H9 (cell line): ENCODE results near the gene GRIN2D. TPM values are rescaled to one million over a fixed set of nuclear protein-coding genes. Genes with fewer than 3 reads are reported as not detected.

Experiments
- DNase-seq: peaks from one replicate; pipeline ENCODE4 v3.0.0-alpha.2; 2017
- H2AFZ ChIP-seq: one replicate; pipeline ENCODE4 v1.6.1; 2013; ENCODE audit warnings: mild to moderate bottlenecking, low read length, control low read depth, moderate library complexity
- H2AK5ac ChIP-seq: 2 replicates; pipeline ENCODE4 v1.6.1; 2013; ENCODE audit warnings: low read length, control low read depth, mixed read lengths; ENCODE audit not compliant: insufficient read length
- H2BK120ac ChIP-seq: one replicate; pipeline ENCODE4 v1.6.1; 2013; ENCODE audit warnings: low read depth, mild to moderate bottlenecking, low read length, control low read depth, inconsistent platforms; ENCODE audit not compliant: poor library complexity, severe bottlenecking
- H2BK12ac ChIP-seq: 2 replicates; pipeline ENCODE4 v1.6.1; 2013; ENCODE audit warnings: low read length, control low read depth, mixed read lengths, low read depth; ENCODE audit not compliant: insufficient read length
- H2BK15ac ChIP-seq: 2 replicates; pipeline ENCODE4 v1.6.1; 2013; ENCODE audit warnings: low read depth, low read length, control low read depth
- H2BK20ac ChIP-seq: one replicate; pipeline ENCODE4 v1.6.1; 2013; ENCODE audit warnings: low read depth, mild to moderate bottlenecking, low read length, control low read depth, inconsistent platforms; ENCODE audit not compliant: poor library complexity, severe bottlenecking
- H2BK5ac ChIP-seq: 2 replicates; pipeline ENCODE4 v1.6.1; 2013; ENCODE audit warnings: low read length, control low read depth, mixed read lengths; ENCODE audit not compliant: insufficient read length
- H3K14ac ChIP-seq: 2 replicates; pipeline ENCODE4 v1.6.1; 2013; ENCODE audit warnings: low read length, control low read depth; ENCODE audit not compliant: insufficient read depth
- H3K18ac ChIP-seq: 2 replicates; pipeline ENCODE4 v1.6.1; 2013; ENCODE audit warnings: low read depth, mild to moderate bottlenecking, mixed read lengths, low read length, control low read depth; ENCODE audit not compliant: insufficient read length
- H3K23ac ChIP-seq: 2 replicates; pipeline ENCODE4 v1.6.1; 2013; ENCODE audit warnings: low read length, control low read depth, mixed read lengths, low read depth; ENCODE audit not compliant: insufficient read length
- H3K23me2 ChIP-seq: 2 replicates; pipeline ENCODE4 v1.6.1; 2013; ENCODE audit warnings: low read depth, mild to moderate bottlenecking, mixed read lengths, low read length, control low read depth; ENCODE audit not compliant: insufficient read length, poor library complexity, severe bottlenecking
- H3K27ac ChIP-seq: 2 replicates; pipeline ENCODE4 v1.5.1; 2013; ENCODE audit warnings: low read length, control low read depth, mixed read lengths, low read depth; ENCODE audit not compliant: insufficient read length
- H3K27me3 ChIP-seq: 2 replicates; pipeline ENCODE4 v1.6.1; 2013; ENCODE audit warnings: low read length, control low read depth, inconsistent platforms; ENCODE audit not compliant: insufficient read depth
- H3K4ac ChIP-seq: 2 replicates; pipeline ENCODE4 v1.6.1; 2013; ENCODE audit warnings: low read depth, mild to moderate bottlenecking, control low read depth, inconsistent platforms, low read length, moderate library complexity
- H3K4me1 ChIP-seq: 2 replicates; pipeline ENCODE4 v1.6.1; 2013; ENCODE audit warnings: low read length, control low read depth, inconsistent platforms; ENCODE audit not compliant: insufficient read depth
- H3K4me2 ChIP-seq: 2 replicates; pipeline ENCODE4 v1.6.1; 2013; ENCODE audit warnings: low read length, control low read depth, mixed read lengths; ENCODE audit not compliant: insufficient read length, insufficient read depth
- H3K56ac ChIP-seq: 2 replicates; pipeline ENCODE4 v1.6.1; 2013; ENCODE audit warnings: low read depth, mild to moderate bottlenecking, mixed read lengths, low read length, control low read depth; ENCODE audit not compliant: insufficient read length
- H3K79me1 ChIP-seq: 2 replicates; pipeline ENCODE4 v1.6.1; 2013; ENCODE audit warnings: low read depth, mild to moderate bottlenecking, moderate library complexity, low read length, control low read depth, inconsistent platforms; ENCODE audit not compliant: insufficient read depth, poor library complexity, severe bottlenecking
- H3K79me2 ChIP-seq: 2 replicates; pipeline ENCODE4 v1.6.1; 2013; ENCODE audit warnings: low read length, control low read depth, inconsistent platforms; ENCODE audit not compliant: insufficient read depth
- H3K9ac ChIP-seq: 2 replicates; pipeline ENCODE4 v1.6.1; 2013; ENCODE audit warnings: low read length, control low read depth, mixed read lengths; ENCODE audit not compliant: insufficient read length; ENCODE audit errors: extremely low read depth
- H3K9me3 ChIP-seq: one replicate; pipeline ENCODE4 v1.6.1; 2013; ENCODE audit warnings: low read depth, low read length, inconsistent platforms; ENCODE audit not compliant: control insufficient read depth
- H3T11ph ChIP-seq: one replicate; pipeline ENCODE4 v1.6.1; 2013; ENCODE audit warnings: mild to moderate bottlenecking, low read length, control low read depth, inconsistent platforms
- H4K20me1 ChIP-seq: one replicate; pipeline ENCODE4 v1.6.1; 2013; ENCODE audit not compliant: control insufficient read depth, insufficient read length, insufficient read depth
- H4K5ac ChIP-seq: 2 replicates; pipeline ENCODE4 v1.6.1; 2013; ENCODE audit warnings: low read depth, mild to moderate bottlenecking, mixed read lengths, low read length, control low read depth; ENCODE audit not compliant: insufficient read length
- H4K8ac ChIP-seq: replicated peaks from 2 replicates; pipeline ENCODE4 v1.6.1; 2013; ENCODE audit warnings: low read length, control low read depth, mixed read lengths, low read depth; ENCODE audit not compliant: insufficient read length
- H4K91ac ChIP-seq: 2 replicates; pipeline ENCODE4 v1.6.1; 2013; ENCODE audit warnings: low read depth, mild to moderate bottlenecking, moderate library complexity, mixed read lengths, low read length, control low read depth; ENCODE audit not compliant: insufficient read length
- H3K27ac Mint-ChIP-seq, 3 experiments: 2 replicates in 2 of 3; 3 replicates in 1 of 3; pipeline ENCODE4 v1.8.0; 2020 to 2021; ENCODE audit warnings: mixed read lengths in 3 of 3, mild to moderate bottlenecking in 1 of 3, moderate library complexity in 1 of 3
- H3K27me3 Mint-ChIP-seq: 2 replicates; pipeline ENCODE4 v1.8.0; 2021; ENCODE audit warnings: low read depth, mild to moderate bottlenecking, moderate library complexity, mixed read lengths
- H3K36me3 Mint-ChIP-seq, 3 experiments: 2 replicates in 2 of 3; 3 replicates in 1 of 3; pipeline ENCODE4 v1.8.0; 2020 to 2021; ENCODE audit warnings: low read depth in 3 of 3, mixed read lengths in 3 of 3; ENCODE audit not compliant: insufficient read depth in 1 of 3
- H3K4me1 Mint-ChIP-seq, 2 experiments: 2 replicates each; pipeline ENCODE4 v1.8.0; 2020; ENCODE audit warnings: mixed read lengths in 2 of 2
- H3K4me3 Mint-ChIP-seq, 2 experiments: 2 replicates in 1 of 2; 3 replicates in 1 of 2; pipeline ENCODE4 v1.8.0; 2020 to 2021; ENCODE audit warnings: mild to moderate bottlenecking in 2 of 2, mixed read lengths in 2 of 2, moderate library complexity in 1 of 2
- H3K9me3 Mint-ChIP-seq, 2 experiments: 2 replicates in 1 of 2; 3 replicates in 1 of 2; pipeline ENCODE4 v1.8.0; 2020; ENCODE audit warnings: mild to moderate bottlenecking in 2 of 2, mixed read lengths in 2 of 2, moderate library complexity in 1 of 2
- WGBS: extraction: QIAGEN DNeasy Blood & Tissue Kit; methylation state at CpG from one replicate; pipeline ENCODE4 v1.1.7; 2013; ENCODE audit warnings: missing lambda C conversion rate, low lambda C conversion rate, mixed read lengths; ENCODE audit not compliant: insufficient read length; ENCODE audit errors: extremely low coverage; 5-methylcytosine and 5-hydroxymethylcytosine counted together
- total RNA-seq: library from RNA; stranded (reverse); gene quantifications from 2 replicates; pipeline ENCODE4 v1.2.1, GENCODE V29; 2021
- TF ChIP-seq, protein P1 (sequence below): fragments of 200-600 bp; sonication (generic); conservative IDR thresholded peaks from 3 replicates; pipeline ENCODE4 v1.8.0; 2021; ENCODE audit warnings: antibody characterized with exemption, mild to moderate bottlenecking

Gene GRIN2D
- total RNA-seq, 1 experiment from 2014 or later: 5.9 TPM

DNA sequence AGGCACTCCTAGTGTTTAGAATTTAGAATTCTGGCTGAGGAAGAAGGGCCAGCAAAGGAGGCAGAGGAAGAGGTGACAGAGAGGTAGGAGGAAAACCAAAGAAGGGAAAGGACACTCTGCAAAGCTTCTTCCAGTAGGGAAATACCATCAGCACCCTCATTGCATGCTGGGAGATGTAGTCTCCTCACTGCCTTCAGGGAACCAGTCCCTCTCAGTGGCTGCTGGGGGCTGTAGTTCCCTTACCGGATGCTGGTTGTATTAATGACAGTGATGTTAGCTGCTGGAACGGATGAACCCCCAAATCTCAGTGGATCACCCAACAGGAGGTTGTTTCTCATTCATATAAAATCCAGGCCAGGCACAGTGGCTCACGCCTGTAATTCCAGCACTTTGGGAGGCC, 10.1 kb downstream of the GRIN2D start:
- H4K20me1 ChIP-seq: no peaks in the 10 kb centered on the region
- DNase-seq: peak; percentile 86
- no peak overlapping the region for H4K8ac ChIP-seq

More for the DNA sequence above, 10.1 kb downstream of the GRIN2D start:
- Mint-ChIP-seq H3K27ac (peak overlapping the region in 2 of 3 experiments; percentile 58 to 92; a peak in 3 of 7 replicates), H3K9me3 (no peaks in the 10 kb centered on the region; a peak in 1 of 5 replicates), H3K4me3 (peak overlapping the region in 1 of 2 experiments; percentile 47; a peak in 1 of 5 replicates), H3K4me1 (peaks cover 42 to 55% of the 10 kb centered on the region in 2 experiments), H3K36me3 (peaks cover 0 to 4% (median 2%) of the 10 kb centered on the region in 3 experiments; a peak in 4 of 7 replicates), H3K27me3 (no peaks in the 10 kb centered on the region)
- Histone ChIP-seq H2AFZ (no peak overlapping the region), H3K79me1 (peaks cover 6% of the 10 kb centered on the region), H2BK5ac (no peak overlapping the region), H3K9ac (no peak overlapping the region), H3K56ac (no peak overlapping the region), H3K4ac (no peak overlapping the region), H3K9me3 (no peaks in the 10 kb centered on the region), H2BK15ac (no peak overlapping the region), H3K27ac (no peak overlapping the region), H2BK120ac (no peak overlapping the region), H3K79me2 (peaks cover 11% of the 10 kb centered on the region; the same call in 1 of the 2 replicates), H3K23ac (no peak overlapping the region), H3K4me2 (no peak overlapping the region), H3T11ph (no peak overlapping the region), H2AK5ac (no peak overlapping the region), H2BK12ac (no peak overlapping the region), H3K23me2 (peaks cover 6% of the 10 kb centered on the region), H3K27me3 (no peaks in the 10 kb centered on the region), H3K14ac (no peak overlapping the region), H3K4me1 (peaks cover 10% of the 10 kb centered on the region; the same call in 1 of the 2 replicates), H4K5ac (no peak overlapping the region), H4K91ac (no peak overlapping the region), H2BK20ac (no peak overlapping the region), H3K18ac (no peak overlapping the region)
- TF ChIP-seq, protein P1, sequence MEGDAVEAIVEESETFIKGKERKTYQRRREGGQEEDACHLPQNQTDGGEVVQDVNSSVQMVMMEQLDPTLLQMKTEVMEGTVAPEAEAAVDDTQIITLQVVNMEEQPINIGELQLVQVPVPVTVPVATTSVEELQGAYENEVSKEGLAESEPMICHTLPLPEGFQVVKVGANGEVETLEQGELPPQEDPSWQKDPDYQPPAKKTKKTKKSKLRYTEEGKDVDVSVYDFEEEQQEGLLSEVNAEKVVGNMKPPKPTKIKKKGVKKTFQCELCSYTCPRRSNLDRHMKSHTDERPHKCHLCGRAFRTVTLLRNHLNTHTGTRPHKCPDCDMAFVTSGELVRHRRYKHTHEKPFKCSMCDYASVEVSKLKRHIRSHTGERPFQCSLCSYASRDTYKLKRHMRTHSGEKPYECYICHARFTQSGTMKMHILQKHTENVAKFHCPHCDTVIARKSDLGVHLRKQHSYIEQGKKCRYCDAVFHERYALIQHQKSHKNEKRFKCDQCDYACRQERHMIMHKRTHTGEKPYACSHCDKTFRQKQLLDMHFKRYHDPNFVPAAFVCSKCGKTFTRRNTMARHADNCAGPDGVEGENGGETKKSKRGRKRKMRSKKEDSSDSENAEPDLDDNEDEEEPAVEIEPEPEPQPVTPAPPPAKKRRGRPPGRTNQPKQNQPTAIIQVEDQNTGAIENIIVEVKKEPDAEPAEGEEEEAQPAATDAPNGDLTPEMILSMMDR: no peak
- no CpG with 5 or more reads among the region's 3 CpGs for WGBS
